Measurements from ENCODE around the gene DIPK1C. TPM values are rescaled to one million over a fixed set of nuclear protein-coding genes. Genes with fewer than 3 reads are reported as not detected.

DIPK1C gene
- total and polyA plus RNA-seq, 2 donors (not counting 1 experiment from before 2014, with no cell fraction given): not detected

- Histone ChIP-seq H3K36me3 (ENCODE audit: control insufficient read depth, insufficient read depth, low read length) (no peaks in the 10 kb centered on the region), H3K27me3 (ENCODE audit: control insufficient read depth, insufficient read depth, low read length) (peaks cover 2% of the 10 kb centered on the region), H3K9ac (ENCODE audit: insufficient read depth, low read length) (no peak overlapping the region), H2AFZ (ENCODE audit: low read length) (no peak overlapping the region), H3K27ac (ENCODE audit: insufficient read depth, low read length) (no peak overlapping the region), H3K9me3 (ENCODE audit: control insufficient read depth, insufficient read depth, low read depth, low read length) (no peaks in the 10 kb centered on the region), H3K4me1 (ENCODE audit: control insufficient read depth, extremely low read depth, insufficient read depth, low read length) (no peaks in the 10 kb centered on the region), H4K20me1 (ENCODE audit: control insufficient read depth, extremely low read depth, insufficient read depth, low read length) (no peaks in the 10 kb centered on the region), H3K4me3 (replicated peaks in 1 of 4; ENCODE audit: control extremely low read depth in 1 of 4, insufficient read depth in 1 of 4, low read depth in 3 of 4, low read length in 4 of 4) (no peak overlapping the region), H3K79me2 (ENCODE audit: control insufficient read depth, insufficient read depth, low read length) (no peaks in the 10 kb centered on the region), H3K4me2 (ENCODE audit: extremely low read depth, insufficient read depth, low read length) (no peak overlapping the region)
- TF ChIP-seq CTCF (conservative IDR thresholded peaks at IDR 0.05 in 1 of 2, IDR thresholded peaks at IDR 0.05 in 1 of 2; ENCODE audit: low read depth in 1 of 2, low read length in 2 of 2): no peak
- TF ChIP-seq EZH2 (IDR thresholded peaks at IDR 0.05; ENCODE audit: low read length, missing control alignments): no peak
- no peak for DNase-seq (ENCODE audit: low read depth in 2 of 2)
Measured at GRCh38 chr18:74436158-74436769, 20.8 kb downstream of the DIPK1C start.

GRCh38 chr18:74435740-74436139, 21.4 kb downstream of the DIPK1C start:
- H4K20me1 ChIP-seq (ENCODE audit: control insufficient read depth, extremely low read depth, insufficient read depth, low read length): no peaks in the 10 kb centered on the region
- no peak overlapping the region for H3K4me2 ChIP-seq (ENCODE audit: extremely low read depth, insufficient read depth, low read length)
- H2AFZ ChIP-seq (ENCODE audit: low read length): no peak overlapping the region
- no peaks in the 10 kb centered on the region for H3K9me3 ChIP-seq (ENCODE audit: control insufficient read depth, insufficient read depth, low read depth, low read length)
- no peaks in the 10 kb centered on the region for H3K36me3 ChIP-seq (ENCODE audit: control insufficient read depth, insufficient read depth, low read length)
- no peaks in the 10 kb centered on the region for H3K79me2 ChIP-seq (ENCODE audit: control insufficient read depth, insufficient read depth, low read length)
- H3K4me3 ChIP-seq (replicated peaks in 1 of 4; ENCODE audit: control extremely low read depth in 1 of 4, insufficient read depth in 1 of 4, low read depth in 3 of 4, low read length in 4 of 4): no peak overlapping the region
- DNase-seq (ENCODE audit: low read depth in 2 of 2): no peak
- H3K27ac ChIP-seq (ENCODE audit: insufficient read depth, low read length): no peak overlapping the region
- H3K4me1 ChIP-seq (ENCODE audit: control insufficient read depth, extremely low read depth, insufficient read depth, low read length): no peaks in the 10 kb centered on the region
- no peak for TF ChIP-seq EZH2 (IDR thresholded peaks at IDR 0.05; ENCODE audit: low read length, missing control alignments)
- TF ChIP-seq CTCF (conservative IDR thresholded peaks at IDR 0.05 in 1 of 2, IDR thresholded peaks at IDR 0.05 in 1 of 2; ENCODE audit: low read depth in 1 of 2, low read length in 2 of 2): no peak
- no peak overlapping the region for H3K9ac ChIP-seq (ENCODE audit: insufficient read depth, low read length)
- peaks cover 2% of the 10 kb centered on the region for H3K27me3 ChIP-seq (ENCODE audit: control insufficient read depth, insufficient read depth, low read length)

- Histone ChIP-seq H3K27me3 (ENCODE audit: control insufficient read depth, insufficient read depth, low read length) (peaks cover 2% of the 10 kb centered on the region), H3K79me2 (ENCODE audit: control insufficient read depth, insufficient read depth, low read length) (no peaks in the 10 kb centered on the region), H3K4me2 (ENCODE audit: extremely low read depth, insufficient read depth, low read length) (no peak overlapping the region), H3K27ac (ENCODE audit: insufficient read depth, low read length) (no peak overlapping the region), H3K4me1 (ENCODE audit: control insufficient read depth, extremely low read depth, insufficient read depth, low read length) (no peaks in the 10 kb centered on the region), H3K9me3 (ENCODE audit: control insufficient read depth, insufficient read depth, low read depth, low read length) (no peaks in the 10 kb centered on the region), H2AFZ (ENCODE audit: low read length) (no peak overlapping the region), H3K36me3 (ENCODE audit: control insufficient read depth, insufficient read depth, low read length) (no peaks in the 10 kb centered on the region), H4K20me1 (ENCODE audit: control insufficient read depth, extremely low read depth, insufficient read depth, low read length) (no peaks in the 10 kb centered on the region), H3K9ac (ENCODE audit: insufficient read depth, low read length) (no peak overlapping the region), H3K4me3 (replicated peaks in 1 of 4; ENCODE audit: control extremely low read depth in 1 of 4, insufficient read depth in 1 of 4, low read depth in 3 of 4, low read length in 4 of 4) (no peak overlapping the region)
- no peak for TF ChIP-seq CTCF (conservative IDR thresholded peaks at IDR 0.05 in 1 of 2, IDR thresholded peaks at IDR 0.05 in 1 of 2; ENCODE audit: low read depth in 1 of 2, low read length in 2 of 2)
- no peak for TF ChIP-seq EZH2 (IDR thresholded peaks at IDR 0.05; ENCODE audit: low read length, missing control alignments)
- DNase-seq (ENCODE audit: low read depth in 2 of 2): no peak
Measured at GRCh38 chr18:74434466-74434865, 22.6 kb downstream of the DIPK1C start.

Measured in fibroblast of lung (primary cell).